Endothelial cell of umbilical vein (primary cell): ENCODE results near the gene HDX. TPM values are rescaled to one million over a fixed set of nuclear protein-coding genes. Genes with fewer than 3 reads are reported as not detected.

ENCODE experiments used
- BruUV-seq: library from RNA; stranded (reverse); fragments of 400-500 nt; replicated peaks from 2 replicates; lab custom pipeline; 2021; lab: Mats Ljungman, UMichigan
- CTCF ChIA-PET: fragments of 300-600, 350-600 bp; sonication (Branson Sonifier 250); formaldehyde crosslinking; loops from one replicate; lab custom pipeline; 2021; ENCODE audit warnings: antibody characterized with exemption, inconsistent platforms; lab: Charles Lee
- POLR2A ChIA-PET: fragments of 300-600, 350-600 bp; sonication (Branson Sonifier 250); formaldehyde crosslinking; loops from one replicate; lab custom pipeline; 2021; ENCODE audit warnings: antibody characterized with exemption, inconsistent platforms; lab: Charles Lee
- DNase-seq: peaks from one replicate; pipeline ENCODE4 v3.0.0-alpha.2; 2011; ENCODE audit warnings: low read depth, low spot score
- FAIRE-seq: peaks from 2 replicates; lab custom pipeline; 2011; peaks lifted over from hg19 to GRCh38; lab: Jason Lieb, UNC
- H2AFZ ChIP-seq: 2 replicates; pipeline ENCODE4 v1.6.0; 2012; ENCODE audit warnings: low read depth, low read length, control low read depth, inconsistent platforms
- H3K27ac ChIP-seq: 2 replicates; pipeline ENCODE4 v1.5.1; 2011; ENCODE audit warnings: low read depth, mild to moderate bottlenecking, control low read depth, low read length, moderate library complexity; ENCODE audit not compliant: insufficient read depth
- H3K27me3 ChIP-seq, 2 experiments: 2 replicates each; pipeline versions ENCODE4 v1.6.0 to v1.6.1; 2011; ENCODE audit warnings: low read length in 2 of 2, mixed read lengths in 1 of 2; ENCODE audit not compliant: control insufficient read depth in 2 of 2, insufficient read depth in 2 of 2
- H3K36me3 ChIP-seq, 2 experiments: 2 replicates in 1 of 2; 3 replicates in 1 of 2; pipeline ENCODE4 v1.5.1; 2011; ENCODE audit warnings: low read length in 2 of 2, mild to moderate bottlenecking in 1 of 2, moderate library complexity in 1 of 2; ENCODE audit not compliant: control insufficient read depth in 2 of 2, insufficient read depth in 2 of 2; ENCODE audit errors: extremely low read depth in 1 of 2
- H3K4me1 ChIP-seq: 3 replicates; pipeline ENCODE4 v1.5.1; 2011; ENCODE audit warnings: mild to moderate bottlenecking, low read length; ENCODE audit not compliant: control insufficient read depth, insufficient read depth; ENCODE audit errors: extremely low read depth
- H3K4me2 ChIP-seq: 2 replicates; pipeline ENCODE4 v1.6.1; 2011; ENCODE audit warnings: low read length, control low read depth, mixed read lengths; ENCODE audit not compliant: insufficient read depth
- H3K4me3 ChIP-seq, 3 experiments: fragments of 200-600 bp in 1 of 3; sonication (generic), shearing (Covaris generic) in 1 of 3; replicated peaks in 1 of 3; 2 replicates each; pipeline ENCODE4 v1.5.1; 2011 to 2016; ENCODE audit warnings: control low read depth in 3 of 3, low read length in 3 of 3, mild to moderate bottlenecking in 2 of 3, inconsistent platforms in 1 of 3, low read depth in 1 of 3, moderate library complexity in 1 of 3; ENCODE audit not compliant: insufficient read depth in 1 of 3
- H3K79me2 ChIP-seq: 2 replicates; pipeline ENCODE4 v1.6.0; 2012; ENCODE audit warnings: low read length, inconsistent platforms; ENCODE audit not compliant: control insufficient read depth, insufficient read depth
- H3K9ac ChIP-seq: replicated peaks from 2 replicates; pipeline ENCODE3; 2011; ENCODE audit warnings: low read length, control low read depth; ENCODE audit not compliant: insufficient read depth; ENCODE audit errors: extremely low read depth
- H3K9me1 ChIP-seq: replicated peaks from 3 replicates; pipeline ENCODE4 v1.6.0; 2011; ENCODE audit warnings: mild to moderate bottlenecking, low read length; ENCODE audit not compliant: control insufficient read depth, insufficient read depth; ENCODE audit errors: extremely low read depth
- H3K9me3 ChIP-seq: replicated peaks from 2 replicates; pipeline ENCODE4 v1.5.1; 2012; ENCODE audit warnings: low read length, inconsistent platforms; ENCODE audit not compliant: control insufficient read depth, insufficient read depth
- H4K20me1 ChIP-seq: replicated peaks from 2 replicates; pipeline ENCODE3; 2011; ENCODE audit warnings: mild to moderate bottlenecking, low read length; ENCODE audit not compliant: control insufficient read depth, insufficient read depth; ENCODE audit errors: extremely low read depth
- EZH2 ChIP-seq: IDR thresholded peaks from 2 replicates; pipeline ENCODE4 v1.6.1; 2012; ENCODE audit warnings: borderline replicate concordance, low read depth, mild to moderate bottlenecking, moderate library complexity, low read length, inconsistent platforms; ENCODE audit not compliant: severe bottlenecking
- FOS ChIP-seq: IDR thresholded peaks from 2 replicates; pipeline ENCODE4 v1.6.1; 2011; ENCODE audit warnings: mild to moderate bottlenecking, low read length, moderate library complexity, borderline replicate concordance; ENCODE audit not compliant: insufficient read depth
- GATA2 ChIP-seq: IDR thresholded peaks from 2 replicates; pipeline ENCODE4 v1.7.0; 2011; ENCODE audit warnings: low read depth, mild to moderate bottlenecking, moderate library complexity, mixed read lengths, low read length; ENCODE audit not compliant: insufficient read length, insufficient read depth
- JUN ChIP-seq: IDR thresholded peaks from 2 replicates; pipeline ENCODE4 v1.6.1; 2011; ENCODE audit warnings: borderline replicate concordance, low read depth; ENCODE audit not compliant: insufficient read length, insufficient read depth
- MYC ChIP-seq: IDR thresholded peaks from one replicate; pipeline ENCODE4 v1.6.1; 2011; ENCODE audit warnings: mild to moderate bottlenecking, low read depth, low read length
- POLR2A ChIP-seq: IDR thresholded peaks from 2 replicates; pipeline ENCODE4 v1.6.1; 2012; ENCODE audit warnings: low read depth, mild to moderate bottlenecking, control low read depth, low read length
- POLR2AphosphoS5 ChIP-seq: IDR thresholded peaks from 2 replicates; pipeline ENCODE4 v1.6.1; 2012; ENCODE audit warnings: low read depth, mild to moderate bottlenecking, control low read depth, low read length, moderate library complexity; ENCODE audit not compliant: insufficient read depth
- dilution Hi-C: fragments of 300-500 bp; cut with MboI; formaldehyde crosslinking; loops from one replicate; pipeline ENCODE4 v1.15.0; 2019; ENCODE audit warnings: low sequenced_read_pairs; ENCODE audit not compliant: extremely low pct_ligation_motif_present
- intact Hi-C: fragments of 100-400 bp; cut with micrococcal nuclease; formaldehyde crosslinking; loops from one replicate; pipeline ENCODE4 v1.10.0; 2022
- polyA plus RNA-seq, 4 experiments: library from polyadenylated mRNA; depleted of rRNA in 3 of 4; stranded (reverse) in 3 of 4; unstranded in 1 of 4; fragments of >200 nt; gene quantifications; 2 replicates each; pipeline versions ENCODE4 v1.2.1 to v1.2.3, GENCODE V29; 2011 to 2012; ENCODE audit warnings: missing spikeins in 1 of 4
- total RNA-seq: library from RNA; stranded (reverse); gene quantifications from 2 replicates; pipeline ENCODE4 v1.2.3, GENCODE V29; 2021
- TF ChIP-seq, protein P1 (sequence below): IDR thresholded peaks from 2 replicates; pipeline ENCODE4 v1.6.1; 2011; ENCODE audit not compliant: insufficient read depth, insufficient read length
- TF ChIP-seq, protein P2 (sequence below), 2 donors: IDR thresholded peaks; 1 replicate in 1 of 2; 2 replicates in 1 of 2; pipeline ENCODE4 v1.5.1; 2011; ENCODE audit warnings: low read length in 2 of 2, mild to moderate bottlenecking in 2 of 2, moderate library complexity in 2 of 2, control low read depth in 1 of 2, inconsistent platforms in 1 of 2, low read depth in 1 of 2; ENCODE audit not compliant: insufficient read depth in 1 of 2; ENCODE audit errors: extremely low read depth in 1 of 2

HDX gene
- total and polyA plus RNA-seq, 2 donors (not counting 3 experiments of a cell fraction or from before 2014, with no cell fraction given), result 2.3 to 8.2 TPM

DNA sequence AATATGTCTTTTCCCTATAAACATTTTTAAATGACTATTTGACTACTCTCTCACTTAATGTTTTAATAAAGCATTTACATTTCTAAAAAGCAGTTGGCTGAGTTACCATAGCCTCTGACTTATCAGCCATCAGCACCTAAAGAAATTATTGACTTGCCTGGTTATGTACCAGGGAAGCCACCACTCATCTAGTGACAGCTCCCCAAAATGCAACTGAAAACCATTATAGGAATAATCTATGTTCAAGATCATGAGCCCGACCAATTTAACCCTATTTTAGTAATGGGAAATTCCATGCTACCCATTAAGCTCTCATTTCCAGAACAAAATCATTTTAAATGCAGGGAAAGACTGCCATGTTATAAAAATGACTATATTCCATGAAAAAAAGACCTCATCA is 34.4 kb downstream of the HDX start:
- no peaks in the 10 kb centered on the region for H3K36me3 ChIP-seq
- no peaks in the 10 kb centered on the region for H3K27me3 ChIP-seq
- H3K4me3 ChIP-seq, result no peak overlapping the region
- ChIA-PET POLR2A (no interaction called here), CTCF (no interaction called here)
- intact Hi-C loops, result no loop called here
- H3K9ac ChIP-seq, result no peak overlapping the region
- no peaks in the 10 kb centered on the region for H3K79me2 ChIP-seq
- no peak overlapping the region for H3K4me2 ChIP-seq
- no peaks in the 10 kb centered on the region for H3K4me1 ChIP-seq
- no TSS peak for BruUV-seq
- H2AFZ ChIP-seq, result no peak overlapping the region
- dilution Hi-C loops, result no loop called here
- no peaks in the 10 kb centered on the region for H3K9me1 ChIP-seq
- TF ChIP-seq POLR2A (no peak), EZH2 (no peak), FOS (no peak), JUN (no peak), MYC (no peak), POLR2AphosphoS5 (no peak), GATA2 (no peak)
- TF ChIP-seq, protein P1, sequence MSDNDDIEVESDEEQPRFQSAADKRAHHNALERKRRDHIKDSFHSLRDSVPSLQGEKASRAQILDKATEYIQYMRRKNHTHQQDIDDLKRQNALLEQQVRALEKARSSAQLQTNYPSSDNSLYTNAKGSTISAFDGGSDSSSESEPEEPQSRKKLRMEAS, result no peak
- TF ChIP-seq, protein P2, sequence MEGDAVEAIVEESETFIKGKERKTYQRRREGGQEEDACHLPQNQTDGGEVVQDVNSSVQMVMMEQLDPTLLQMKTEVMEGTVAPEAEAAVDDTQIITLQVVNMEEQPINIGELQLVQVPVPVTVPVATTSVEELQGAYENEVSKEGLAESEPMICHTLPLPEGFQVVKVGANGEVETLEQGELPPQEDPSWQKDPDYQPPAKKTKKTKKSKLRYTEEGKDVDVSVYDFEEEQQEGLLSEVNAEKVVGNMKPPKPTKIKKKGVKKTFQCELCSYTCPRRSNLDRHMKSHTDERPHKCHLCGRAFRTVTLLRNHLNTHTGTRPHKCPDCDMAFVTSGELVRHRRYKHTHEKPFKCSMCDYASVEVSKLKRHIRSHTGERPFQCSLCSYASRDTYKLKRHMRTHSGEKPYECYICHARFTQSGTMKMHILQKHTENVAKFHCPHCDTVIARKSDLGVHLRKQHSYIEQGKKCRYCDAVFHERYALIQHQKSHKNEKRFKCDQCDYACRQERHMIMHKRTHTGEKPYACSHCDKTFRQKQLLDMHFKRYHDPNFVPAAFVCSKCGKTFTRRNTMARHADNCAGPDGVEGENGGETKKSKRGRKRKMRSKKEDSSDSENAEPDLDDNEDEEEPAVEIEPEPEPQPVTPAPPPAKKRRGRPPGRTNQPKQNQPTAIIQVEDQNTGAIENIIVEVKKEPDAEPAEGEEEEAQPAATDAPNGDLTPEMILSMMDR (IDR thresholded peaks at IDR 0.05; ENCODE audit: extremely low read depth in 1 of 2, insufficient read depth in 1 of 2, low read depth in 1 of 2, low read length in 2 of 2), result no peak
- DNase-seq (no peak), FAIRE-seq (no peak)
- H4K20me1 ChIP-seq, result no peaks in the 10 kb centered on the region
- no peaks in the 10 kb centered on the region for H3K9me3 ChIP-seq
- no peak overlapping the region for H3K27ac ChIP-seq
